PC-3 (cell line): ENCODE results near the gene PREPL.

Source experiments
- CTCF ChIP-seq: fragments of 300-600 bp; sonication (generic); conservative IDR thresholded peaks from 2 replicates; pipeline ENCODE4 v1.5.1; 2017; ENCODE audit warnings: antibody characterized with exemption, low read depth, mild to moderate bottlenecking, low read length
- EZH2 ChIP-seq: fragments of 300-600 bp; sonication (generic); IDR thresholded peaks from one replicate; pipeline ENCODE4 v1.6.1; 2017; ENCODE audit warnings: antibody characterized with exemption, mild to moderate bottlenecking, low read length; ENCODE audit not compliant: unreplicated experiment

- TF ChIP-seq CTCF (no peak), EZH2 (no peak)
Observed at GRCh38 chr2:44296653-44297052, 64.6 kb downstream of the PREPL start.
